GM21423 (cell line): ENCODE data around the gene HMCN1.
"Not testable (repeated sequence)": the region's sequence is repeated elsewhere in the genome, so short reads cannot be mapped to it uniquely, and the experiment has no call there.

Experiments
- ATAC-seq: cut with Tn5 transposase; IDR thresholded peaks from one replicate; pipeline ENCODE4 v1.9.1; 2021; ENCODE audit warnings: mild to moderate bottlenecking, moderate library complexity; ENCODE audit not compliant: unreplicated experiment

The HMCN1 gene

DNA sequence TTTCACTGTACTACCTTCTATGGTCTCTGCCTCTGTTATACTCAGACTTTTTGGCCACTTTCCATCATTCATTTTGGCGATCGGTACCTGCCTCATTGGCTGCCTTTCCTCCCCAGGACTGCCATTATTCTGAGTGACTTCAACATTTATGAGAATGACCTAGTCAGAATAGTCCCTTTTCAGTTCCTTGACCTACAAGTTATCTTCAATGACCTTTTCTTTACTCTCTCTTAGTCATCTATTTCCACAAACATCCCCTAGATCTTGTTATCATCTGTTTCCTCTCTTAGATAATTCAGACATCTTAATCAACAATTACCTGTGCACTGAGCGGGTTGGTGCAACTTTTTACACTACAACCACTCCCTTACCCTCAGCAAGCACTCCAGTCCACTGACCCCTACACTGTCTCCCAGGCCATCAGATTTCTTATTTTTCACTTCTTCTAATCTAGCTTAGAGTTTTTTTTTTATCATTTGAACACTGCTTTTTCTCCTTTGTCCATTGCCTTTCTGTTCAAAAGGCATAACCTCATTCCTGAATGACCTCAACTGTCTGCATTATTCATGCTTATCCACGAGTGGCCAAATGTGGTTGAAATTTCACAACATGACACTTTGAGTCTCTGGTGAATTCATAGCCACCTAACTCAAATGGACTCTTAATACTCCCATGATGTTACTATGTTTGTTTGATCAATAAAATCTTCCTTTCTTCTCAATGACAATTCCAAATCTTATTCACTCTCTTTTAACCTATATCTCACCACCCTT lies 112.7 kb downstream of the HMCN1 start:
- no peak for ATAC-seq

DNA sequence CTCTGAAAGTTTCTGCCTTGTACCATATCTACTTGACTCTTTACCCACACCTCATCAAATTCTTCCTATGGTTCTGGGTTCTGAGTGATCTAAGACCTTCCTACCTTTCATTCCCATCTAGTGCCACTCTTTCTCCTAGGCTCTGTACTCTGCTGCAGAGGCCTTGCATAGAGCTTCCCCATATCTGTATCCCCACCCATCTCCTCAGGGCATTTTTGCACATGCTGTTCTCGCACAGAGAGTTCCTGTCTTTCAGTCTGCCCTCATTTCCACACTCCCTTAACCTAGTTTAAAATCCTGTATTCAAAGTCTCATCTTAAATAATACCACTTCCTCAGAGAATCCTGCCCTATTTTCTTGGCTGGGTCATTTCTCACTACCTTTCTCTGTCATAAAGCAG lies 114.8 kb downstream of the HMCN1 start:
- ATAC-seq: no peak

DNA sequence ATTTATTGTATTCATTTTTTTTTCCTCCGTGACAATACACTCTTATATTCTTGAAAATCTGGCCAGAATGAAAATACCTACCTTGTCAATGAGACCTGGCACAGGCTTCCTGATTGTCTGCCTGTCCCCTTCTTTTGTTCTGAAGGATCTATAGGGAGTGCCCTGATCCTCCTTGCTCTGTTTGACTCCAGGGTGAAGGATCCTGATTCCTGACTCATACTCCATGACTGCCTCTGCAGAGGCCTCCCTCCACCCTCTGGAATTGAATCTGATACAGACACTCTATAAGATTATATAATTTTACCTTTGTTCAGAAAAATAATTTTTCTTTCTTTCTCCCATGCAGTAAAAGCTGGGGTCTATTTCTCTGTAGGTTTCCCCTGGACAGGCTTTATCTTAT lies 116.2 kb downstream of the HMCN1 start:
- no peak for ATAC-seq

DNA sequence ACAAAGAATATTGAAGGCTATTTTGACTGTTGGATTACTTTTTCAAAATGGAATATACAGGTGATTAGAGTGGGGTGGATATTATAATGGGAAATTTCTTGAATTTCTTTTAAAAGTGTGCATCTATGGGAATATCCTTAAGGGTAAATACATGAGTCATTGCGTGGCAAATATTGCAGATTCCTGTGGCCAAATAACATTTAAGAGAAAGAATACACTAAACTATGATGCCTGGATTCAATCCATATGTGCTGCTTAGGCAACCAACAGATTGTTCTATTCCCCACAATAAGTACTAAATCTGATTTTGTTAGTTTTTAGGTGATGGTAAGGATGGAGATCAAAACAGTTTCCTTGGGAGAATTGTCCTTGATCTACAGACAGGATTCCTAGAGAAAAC lies 119.5 kb downstream of the HMCN1 start:
- no peak for ATAC-seq

DNA sequence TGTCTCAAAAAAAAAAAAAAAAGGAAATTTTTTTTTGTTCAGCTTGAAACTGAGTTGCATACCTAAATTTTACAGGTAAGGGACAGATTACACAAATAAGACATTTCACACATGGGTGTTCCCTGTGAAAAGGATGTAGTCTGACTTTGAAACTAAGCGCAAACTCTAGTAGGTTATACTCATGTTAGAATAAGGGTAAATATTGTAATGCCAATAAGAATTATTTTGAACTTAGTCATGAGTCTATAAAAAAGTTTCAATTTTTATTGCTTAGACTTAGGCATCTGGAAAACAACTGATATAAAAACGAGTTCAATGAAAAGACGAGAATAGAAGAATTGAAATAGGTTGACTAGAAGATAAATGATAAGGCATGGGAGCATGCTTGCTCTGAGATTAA lies 122.3 kb downstream of the HMCN1 start:
- ATAC-seq: no peak

DNA sequence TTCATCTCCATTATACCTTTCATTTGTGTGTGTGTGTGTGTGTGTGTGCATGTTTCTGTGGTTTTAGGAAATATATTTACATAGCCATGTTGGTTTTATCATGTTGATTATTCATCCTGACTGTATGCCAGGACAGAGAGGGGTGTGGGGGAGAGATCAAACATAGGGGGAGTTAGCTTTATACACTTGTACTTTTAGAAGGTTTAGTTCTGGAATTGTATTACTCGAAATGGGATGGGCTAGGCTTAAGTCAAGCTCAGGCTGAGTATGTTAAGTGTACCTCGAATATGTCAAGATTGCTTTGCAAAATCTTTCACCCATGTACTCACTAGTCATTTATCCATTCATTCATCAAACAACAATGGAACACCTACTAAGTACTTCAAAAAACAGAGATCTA lies 123.3 kb downstream of the HMCN1 start:
- no peak for ATAC-seq

DNA sequence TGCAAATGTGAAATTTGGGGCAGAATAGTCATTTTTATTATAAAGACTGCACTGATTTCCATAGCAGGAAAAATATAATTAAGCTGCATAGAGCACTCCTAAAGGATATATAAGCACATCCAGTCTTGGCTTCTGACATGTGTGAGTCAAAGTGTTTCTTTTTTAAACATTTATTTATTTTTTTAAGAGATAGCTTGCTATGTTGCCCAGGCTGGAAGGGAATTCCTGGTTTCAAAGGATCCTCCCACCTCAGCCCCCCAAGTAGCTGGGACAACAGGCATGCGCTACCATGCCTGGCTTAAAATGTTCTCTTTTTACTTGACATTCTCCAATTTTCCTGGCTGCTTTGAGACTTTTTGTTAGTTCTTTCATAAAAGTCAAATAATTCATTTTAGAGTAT lies 126.1 kb downstream of the HMCN1 start:
- no peak for ATAC-seq

DNA sequence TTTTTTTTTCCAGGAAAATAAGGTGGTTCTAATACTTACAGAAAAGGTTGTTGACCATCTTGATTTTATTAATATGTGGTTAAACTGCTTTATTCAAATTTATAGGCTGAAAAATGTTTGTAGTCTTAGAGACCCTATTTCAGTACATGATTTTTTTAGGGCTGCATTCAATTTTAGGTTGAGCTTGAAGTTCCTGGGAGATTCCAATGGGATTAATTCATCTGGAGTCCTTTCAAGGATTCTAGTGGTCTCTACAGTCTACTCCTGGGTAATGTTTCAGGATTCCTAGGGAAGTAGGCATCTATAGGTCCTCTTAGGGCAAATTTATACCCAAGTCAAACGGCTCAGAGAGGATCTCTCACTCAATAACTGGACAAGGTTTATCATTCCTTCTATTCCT lies 126.7 kb downstream of the HMCN1 start:
- ATAC-seq: no peak

DNA sequence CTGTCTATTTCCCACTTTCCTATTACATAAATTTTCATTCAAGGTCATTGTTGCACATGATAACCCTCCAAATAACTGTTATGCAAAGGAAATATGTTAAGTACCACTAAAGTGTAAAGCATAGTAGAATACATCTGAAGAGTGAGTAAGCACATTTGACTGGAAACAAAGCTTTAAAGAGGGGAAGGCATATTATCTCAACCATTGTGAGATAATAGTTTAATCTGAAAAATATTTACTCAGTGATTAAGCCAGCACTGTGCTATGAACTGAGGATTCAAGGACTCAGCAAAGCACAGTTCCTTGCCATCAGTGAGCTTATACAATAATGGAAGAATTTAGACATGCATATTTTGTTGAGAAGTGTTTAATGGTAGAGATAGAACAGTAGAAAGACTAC lies 127.4 kb downstream of the HMCN1 start:
- ATAC-seq: no peak

DNA sequence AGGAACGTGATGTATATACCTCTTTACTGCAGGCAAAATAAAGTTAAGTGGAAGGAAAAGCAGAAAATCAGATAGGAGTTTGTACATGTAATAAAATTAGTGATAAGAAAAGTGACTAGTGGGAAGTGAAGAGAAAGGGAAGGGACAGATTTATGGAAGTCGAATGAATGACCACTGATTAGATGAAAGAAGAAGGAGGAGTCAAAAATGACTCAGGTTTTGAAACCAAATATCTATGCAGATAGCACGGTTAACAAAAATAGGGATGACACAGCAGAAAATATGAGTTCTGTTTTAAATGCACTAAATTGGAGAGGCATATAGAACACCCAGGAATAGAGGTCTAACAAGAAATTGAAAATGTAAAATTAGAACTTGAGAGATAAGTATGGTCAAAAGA lies 128.0 kb downstream of the HMCN1 start:
- ATAC-seq: no peak

DNA sequence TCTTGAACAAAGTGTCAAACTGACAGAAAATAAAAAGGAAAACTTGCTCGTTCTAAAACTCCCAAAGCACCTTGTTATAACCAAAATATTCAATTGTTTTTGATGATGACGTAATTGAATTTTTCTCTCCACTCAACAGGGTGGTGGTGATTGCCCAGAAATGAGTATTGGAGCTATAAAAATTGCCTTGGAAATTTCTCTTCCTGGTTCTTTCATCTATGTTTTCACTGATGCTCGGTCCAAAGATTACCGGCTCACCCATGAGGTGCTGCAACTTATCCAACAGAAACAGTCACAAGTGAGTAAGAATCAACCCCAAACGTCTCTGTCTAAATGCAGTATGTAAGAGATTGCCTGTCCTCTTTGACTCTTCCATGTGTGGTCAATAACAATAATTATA lies 130.1 kb downstream of the HMCN1 start:
- ATAC-seq: no peak

DNA sequence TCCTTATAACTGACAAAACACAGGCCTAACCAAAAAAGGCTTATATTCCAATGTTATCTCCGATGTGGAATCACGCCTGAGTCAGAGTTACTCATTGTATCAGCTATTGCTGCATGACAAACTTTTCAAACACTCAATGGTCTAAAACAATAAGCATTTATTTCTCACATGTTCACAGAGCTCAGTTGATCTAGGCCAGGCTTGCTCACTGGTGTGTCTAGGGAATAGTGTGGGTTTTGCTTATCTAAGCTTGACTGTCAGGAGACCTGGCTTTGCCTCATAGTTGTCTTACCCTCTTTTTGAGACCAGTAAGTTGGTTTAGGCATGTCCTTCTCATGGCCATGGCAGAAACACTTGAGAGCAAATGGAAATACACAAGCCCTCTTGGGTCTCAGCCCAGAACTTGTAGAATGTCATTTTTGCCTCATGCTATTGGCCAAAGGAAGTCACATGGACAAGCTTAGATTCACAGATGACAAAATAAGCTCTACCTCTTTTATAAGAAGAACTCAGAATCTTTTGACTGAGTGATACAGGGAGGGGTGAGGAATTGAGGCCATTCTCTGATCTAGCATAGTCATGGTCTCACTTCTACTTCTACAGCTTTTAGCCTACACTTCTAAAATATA lies 130.8 kb downstream of the HMCN1 start:
- ATAC-seq: no peak

DNA sequence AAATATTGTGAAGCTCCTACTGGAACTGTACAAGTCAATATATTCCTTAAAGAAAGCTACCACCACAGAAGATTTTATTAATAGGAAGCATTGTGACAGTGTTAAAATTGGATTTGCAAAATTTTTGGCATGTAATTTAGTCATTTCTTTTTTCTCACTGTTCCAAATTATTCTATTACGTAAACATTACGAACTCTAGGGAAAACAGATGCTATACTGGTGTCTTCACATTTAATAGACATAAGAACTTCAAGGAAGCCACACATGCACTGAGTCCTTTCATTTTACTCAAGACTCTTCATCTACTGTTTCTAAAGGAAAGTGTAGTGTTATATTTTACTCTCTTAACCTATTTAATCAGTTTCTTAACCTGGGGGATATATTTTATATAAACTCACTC lies 135.4 kb downstream of the HMCN1 start:
- no peak for ATAC-seq

DNA sequence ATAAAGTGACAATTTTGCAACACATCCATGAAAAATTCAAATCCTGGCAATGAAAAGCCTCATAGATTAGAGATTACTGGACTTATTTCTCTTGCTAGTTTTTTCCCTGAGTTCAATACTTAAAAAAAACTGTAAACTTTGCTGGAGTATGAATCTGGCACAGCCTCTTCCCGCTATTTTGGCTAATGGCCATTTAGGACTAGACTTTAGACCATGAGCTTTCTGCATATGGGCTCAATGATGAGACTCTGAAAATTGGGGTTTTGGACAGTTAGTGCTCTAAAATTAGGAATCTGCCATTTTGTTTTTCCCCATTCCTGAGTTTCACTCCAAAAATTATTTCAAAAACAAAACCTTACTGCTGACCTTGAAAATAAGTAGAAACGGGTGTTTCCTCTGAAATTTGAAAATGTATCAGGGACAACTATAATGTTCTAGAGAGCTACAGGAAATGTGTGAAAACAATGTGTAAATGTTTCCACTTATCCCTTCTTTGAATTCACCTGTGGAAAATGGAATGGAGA lies 137.5 kb downstream of the HMCN1 start:
- no peak for ATAC-seq

DNA sequence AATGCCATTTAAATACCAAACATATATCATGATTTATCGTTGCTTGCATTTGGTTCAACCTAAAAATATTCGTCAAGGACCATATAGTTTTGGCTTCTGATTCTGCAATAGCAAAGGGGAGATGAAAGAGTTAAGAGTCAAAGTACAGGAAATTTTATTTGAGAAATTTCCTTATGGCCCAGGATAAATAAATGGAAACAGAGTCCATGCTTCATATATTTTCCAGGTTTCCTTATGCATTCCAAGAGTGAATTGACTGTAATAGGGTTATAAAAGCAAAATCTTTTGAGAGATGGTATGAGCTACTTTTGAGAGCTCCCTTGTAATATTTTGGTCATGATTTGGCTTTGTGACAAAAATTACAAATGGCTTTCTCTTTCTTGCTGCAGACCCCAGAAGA lies 140.1 kb downstream of the HMCN1 start:
- ATAC-seq: no peak

DNA sequence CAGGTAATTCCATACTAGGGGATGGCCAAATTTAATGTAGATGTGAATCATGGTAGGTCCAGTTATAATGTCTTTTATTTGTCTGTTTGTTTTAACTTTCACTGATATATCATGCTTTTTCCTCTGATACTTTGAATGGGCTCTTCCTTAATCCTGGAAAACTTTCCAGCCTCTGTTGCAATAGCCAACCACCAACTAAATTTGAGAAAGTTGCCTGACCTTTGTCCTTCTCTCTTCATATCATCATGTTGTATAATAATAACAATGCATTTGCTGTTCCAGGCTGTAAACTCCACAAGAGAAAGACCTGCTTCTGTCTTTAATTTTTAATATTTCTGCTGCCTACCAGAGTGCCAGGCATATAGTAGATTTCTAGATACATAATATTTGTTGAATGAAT lies 146.1 kb downstream of the HMCN1 start:
- ATAC-seq: no peak

DNA sequence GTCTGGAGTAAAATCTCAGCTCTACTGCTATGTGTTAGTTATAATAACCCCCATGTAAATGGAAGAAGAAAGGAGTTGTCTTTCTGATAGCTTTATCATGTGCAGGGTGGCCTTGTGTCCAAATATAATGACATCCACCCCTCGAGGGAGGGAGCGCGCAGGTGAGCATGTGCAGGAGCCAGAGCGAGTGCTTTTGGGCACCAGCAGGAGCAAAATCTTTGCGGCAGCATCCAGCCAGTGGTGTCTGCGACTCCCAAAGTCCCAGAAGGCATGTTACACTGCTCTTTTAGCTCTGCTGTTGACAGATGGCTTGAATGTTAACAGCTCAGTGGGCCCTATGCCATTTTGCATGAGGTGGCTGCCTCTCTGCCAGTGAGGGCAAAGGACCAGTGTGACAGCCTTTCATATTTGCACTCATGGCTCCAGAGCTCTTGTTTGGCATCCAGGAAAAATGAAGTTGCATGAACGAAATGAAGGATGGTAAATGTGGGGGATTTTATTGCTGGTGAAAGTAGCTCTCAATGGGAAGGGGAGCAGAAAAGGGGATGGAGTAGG lies 146.7 kb downstream of the HMCN1 start:
- no peak for ATAC-seq

DNA sequence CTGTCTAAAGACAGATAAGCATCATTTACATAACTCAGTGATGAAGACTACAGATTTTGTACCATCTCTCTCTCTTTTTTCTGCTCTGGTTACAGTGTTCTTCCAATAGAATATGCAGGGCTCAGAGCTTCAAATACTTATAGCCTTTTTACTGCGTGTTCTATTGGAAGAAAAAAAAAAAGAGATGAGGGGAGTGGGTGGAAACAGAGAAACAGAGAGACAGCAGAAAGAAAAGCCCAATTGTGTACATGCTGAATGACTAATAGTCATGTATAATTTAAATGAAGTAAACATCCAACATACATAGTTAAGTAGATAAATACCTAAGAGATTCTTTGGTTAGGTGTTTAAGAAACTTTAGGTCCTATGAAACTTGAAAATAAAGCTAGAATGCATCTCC lies 151.9 kb downstream of the HMCN1 start:
- ATAC-seq: no peak

DNA sequence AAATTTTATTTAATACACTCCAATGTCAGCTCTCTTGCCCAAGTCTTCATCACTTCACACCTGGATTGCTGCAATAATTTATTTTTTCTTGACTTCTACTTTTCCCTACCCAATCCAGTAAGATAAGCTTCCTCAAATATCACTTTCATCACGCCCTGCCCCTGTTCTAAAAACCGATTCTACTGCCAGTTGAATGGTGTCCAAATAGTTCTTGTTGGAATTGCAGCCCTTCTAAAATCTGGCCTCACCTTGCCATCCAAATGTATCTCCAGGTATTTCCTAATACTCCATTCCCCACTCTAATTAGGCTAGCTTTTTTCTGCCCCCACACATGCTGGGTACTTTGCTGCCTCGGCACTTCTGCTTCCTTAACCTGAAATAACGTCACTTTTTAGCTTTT lies 152.5 kb downstream of the HMCN1 start:
- ATAC-seq: no peak

DNA sequence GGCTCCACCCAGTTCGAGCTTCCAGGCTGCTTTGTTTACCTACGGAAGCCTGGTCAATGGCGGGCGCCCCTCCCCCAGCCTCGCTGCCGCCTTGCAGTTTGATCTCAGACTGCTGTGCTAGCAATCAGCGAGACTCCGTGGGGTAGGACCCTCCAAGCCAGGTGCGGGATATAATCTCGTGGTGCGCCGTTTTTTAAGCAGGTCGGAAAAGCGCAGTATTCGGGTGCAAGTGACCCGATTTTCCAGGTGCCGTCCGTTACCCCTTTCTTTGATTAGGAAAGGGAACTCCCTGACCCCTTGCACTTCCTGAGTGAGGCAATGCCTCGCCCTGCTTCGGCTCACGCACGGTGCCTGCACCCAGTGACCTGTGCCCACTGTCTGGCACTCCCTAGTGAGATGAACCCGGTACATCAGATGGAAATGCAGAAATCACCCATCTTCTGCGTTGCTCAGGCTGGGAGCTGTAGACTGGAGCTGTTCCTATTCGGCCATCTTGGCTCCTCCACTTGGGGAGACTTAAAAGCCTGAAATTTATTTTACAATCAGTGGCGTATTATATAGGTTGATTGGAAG lies 158.7 kb downstream of the HMCN1 start:
- ATAC-seq: not testable (repeated sequence)

DNA sequence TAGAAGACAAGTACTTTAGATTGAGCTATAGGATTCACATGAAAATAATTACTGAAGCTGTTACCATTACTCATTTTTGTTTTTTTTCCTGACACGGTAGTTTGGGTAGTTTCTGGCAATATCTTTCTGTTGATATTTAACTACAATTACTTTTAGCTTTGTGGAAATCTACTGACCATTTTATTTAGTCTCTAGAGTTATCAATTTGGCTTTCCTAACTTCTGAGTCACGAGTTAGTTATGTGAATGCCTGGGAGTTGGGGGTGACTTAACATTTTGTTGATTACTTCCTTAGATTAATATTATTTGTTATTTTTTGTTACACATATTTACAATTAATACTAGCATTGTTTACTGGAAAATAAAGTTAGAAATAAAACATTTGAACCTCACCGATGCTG lies 160.6 kb downstream of the HMCN1 start:
- no peak for ATAC-seq
